IPS DF 4.7 (cell line): ENCODE measurements around the gene SIL1.

ENCODE experiments used
- DNase-seq: peaks from one replicate; pipeline ENCODE4 v3.0.0-alpha.2; 2013; ENCODE audit warnings: low spot score; ENCODE audit errors: extremely low read depth

The SIL1 gene

DNA sequence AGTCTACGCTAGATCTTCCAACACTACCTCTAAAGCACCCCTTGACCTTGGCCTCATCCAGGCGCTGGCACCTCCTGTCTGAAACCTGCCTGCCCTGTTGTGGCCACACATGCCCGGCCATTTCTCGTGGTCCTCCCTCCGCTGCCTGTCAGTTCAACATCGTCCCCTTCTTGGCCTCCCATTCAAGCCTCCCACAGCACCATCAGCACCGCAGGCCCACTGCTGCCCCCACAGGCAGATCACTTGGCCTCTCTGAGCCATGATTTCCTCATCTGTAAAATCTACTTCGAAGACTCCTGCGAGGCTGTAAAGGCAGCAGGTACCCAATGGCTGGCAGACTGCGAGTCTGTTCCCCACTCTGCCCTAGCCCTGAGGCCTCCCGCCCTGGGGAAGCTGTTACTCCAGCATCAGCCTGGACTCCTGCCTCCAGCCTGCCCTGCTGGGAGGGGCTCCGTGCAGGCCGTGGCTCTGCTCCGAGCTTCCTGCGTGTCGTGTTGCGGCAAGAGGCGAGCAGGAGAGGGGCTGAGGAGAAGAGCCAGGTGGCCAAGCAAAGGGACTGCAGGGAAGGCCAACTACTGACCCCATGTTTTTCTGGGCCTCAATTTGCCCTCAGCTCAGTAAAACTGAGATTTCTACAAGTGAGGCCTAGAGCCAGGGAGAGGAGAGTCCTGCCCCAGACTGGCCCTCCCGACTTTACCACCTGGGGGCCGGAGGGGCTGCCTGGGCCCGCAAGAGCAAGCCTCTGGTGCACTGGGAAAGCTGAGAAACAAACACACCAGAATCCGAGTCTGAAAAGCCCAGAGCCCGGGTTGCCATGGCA lies 252.5 kb downstream of the SIL1 start:
- no peak for DNase-seq

GRCh38 chr5:138944527-138945322 lies 253.4 kb downstream of the SIL1 start:
- DNase-seq, result no peak

- DNase-seq, result no peak
Observed at GRCh38 chr5:138943599-138944173, 254.5 kb downstream of the SIL1 start.

GRCh38 chr5:138942861-138943260 lies 255.3 kb downstream of the SIL1 start:
- no peak for DNase-seq

DNA sequence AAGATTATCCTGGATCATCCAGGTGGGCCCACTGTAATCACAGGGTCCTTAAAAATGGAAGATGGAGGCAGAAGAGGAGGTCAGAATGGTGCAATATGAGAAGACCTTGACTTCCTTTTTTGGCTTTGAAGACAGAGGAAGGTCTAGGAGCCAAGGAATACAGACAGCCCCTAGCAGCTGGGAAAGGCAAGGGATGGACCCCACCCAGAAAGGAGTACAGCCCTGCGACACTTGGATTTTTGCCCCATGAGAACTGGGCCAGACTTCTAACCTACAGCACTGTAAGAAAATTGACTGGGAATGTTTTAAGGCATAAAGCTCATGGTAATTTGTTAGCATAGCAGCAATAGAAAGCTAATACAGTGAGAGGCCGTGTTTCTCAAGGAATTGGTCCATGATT lies 256.1 kb downstream of the SIL1 start:
- DNase-seq, result no peak

DNA sequence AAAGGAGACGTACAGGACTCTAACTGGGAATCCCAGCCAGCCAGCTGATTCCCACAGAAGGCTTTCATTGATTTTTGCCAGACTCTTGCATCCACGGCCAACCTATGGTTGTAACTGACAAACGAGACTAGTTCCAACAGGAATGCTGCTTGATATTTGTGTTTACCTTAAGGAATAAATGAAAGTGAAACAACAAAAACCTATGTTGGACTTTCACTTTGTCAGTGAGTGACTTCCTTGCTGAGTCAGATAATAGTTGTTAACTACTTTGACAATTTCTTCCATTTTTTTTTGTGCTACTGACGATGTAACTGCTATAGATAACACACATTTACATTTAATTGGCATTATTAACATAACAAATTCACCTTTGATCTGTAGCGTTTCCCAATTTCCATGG lies 259.6 kb downstream of the SIL1 start:
- DNase-seq, result no peak

DNA sequence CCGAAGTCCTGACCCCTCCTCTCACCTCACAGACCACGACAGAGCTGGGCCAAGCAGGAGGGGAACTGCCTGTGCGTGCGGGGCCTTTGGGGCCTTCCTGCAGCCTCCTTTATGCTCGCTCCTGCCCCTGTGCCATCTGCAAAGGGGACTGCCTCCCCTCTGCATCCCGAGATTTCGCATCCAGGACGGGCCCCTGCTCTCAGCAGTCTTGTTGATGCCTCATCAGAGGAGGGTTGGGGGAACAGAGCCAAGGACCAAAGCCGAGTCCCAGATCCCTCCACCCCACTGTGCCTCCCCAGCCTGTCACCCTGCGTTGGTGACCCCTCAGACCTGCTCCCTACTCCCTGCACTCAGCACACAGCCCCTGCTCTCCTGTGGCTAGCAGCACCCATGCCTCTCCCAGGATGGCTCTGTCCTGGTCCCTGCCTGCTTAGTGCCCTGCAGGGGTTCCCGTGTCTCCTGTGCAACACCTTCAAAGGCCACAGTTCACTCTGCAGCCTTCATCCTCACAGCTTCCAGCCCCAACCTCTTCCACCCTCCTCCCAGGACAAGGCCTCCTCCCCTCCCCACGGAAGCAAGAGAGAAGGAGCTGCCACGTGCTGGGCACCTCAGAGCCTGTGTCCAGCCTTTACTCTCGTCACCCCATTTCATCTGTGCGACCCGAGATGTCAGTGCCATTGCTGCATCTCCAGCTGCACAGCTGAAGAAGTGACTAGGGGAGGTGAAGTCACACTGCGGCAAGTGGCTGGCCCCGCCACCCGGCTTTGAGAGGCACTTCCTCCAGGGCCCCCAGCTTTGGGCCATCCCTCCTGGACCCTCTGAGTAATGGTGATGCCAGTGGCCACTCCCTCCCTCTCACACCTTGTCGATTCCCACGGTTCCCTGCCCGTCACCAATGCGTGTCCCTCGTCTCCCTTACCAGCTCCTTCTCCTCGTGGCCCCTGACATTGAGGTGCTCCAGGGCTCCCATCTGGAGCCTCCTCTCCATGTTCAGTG lies 260.5 kb downstream of the SIL1 start:
- no peak for DNase-seq

DNA sequence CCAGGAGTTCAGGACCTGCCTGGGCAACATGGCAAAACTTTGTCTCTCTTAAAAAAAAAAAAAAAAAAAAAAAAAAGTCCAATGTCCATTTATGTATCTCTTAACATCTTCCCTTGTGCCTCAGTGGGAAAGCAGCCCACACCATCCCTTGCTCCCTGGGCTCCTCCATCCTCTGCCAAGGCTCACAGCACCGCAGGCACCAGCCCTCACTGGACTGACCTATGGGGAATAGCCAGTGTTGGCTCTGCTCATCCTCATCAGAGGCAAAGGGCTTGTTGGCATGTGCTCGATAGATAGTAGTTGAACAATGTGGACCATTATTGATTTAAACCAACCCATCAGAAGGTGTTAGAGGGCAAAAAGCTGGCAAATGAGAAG lies 261.2 kb downstream of the SIL1 start:
- DNase-seq, result no peak

- no peak for DNase-seq
Observed at GRCh38 chr5:138936225-138936967, 261.8 kb downstream of the SIL1 start.

GRCh38 chr5:138935466-138935865 lies 262.7 kb downstream of the SIL1 start:
- DNase-seq, result no peak

GRCh38 chr5:138934971-138935370 lies 263.2 kb downstream of the SIL1 start:
- no peak for DNase-seq

GRCh38 chr5:138933522-138934290 lies 264.5 kb downstream of the SIL1 start:
- no peak for DNase-seq

GRCh38 chr5:138932171-138932810 lies 265.9 kb downstream of the SIL1 start:
- no peak for DNase-seq

DNA sequence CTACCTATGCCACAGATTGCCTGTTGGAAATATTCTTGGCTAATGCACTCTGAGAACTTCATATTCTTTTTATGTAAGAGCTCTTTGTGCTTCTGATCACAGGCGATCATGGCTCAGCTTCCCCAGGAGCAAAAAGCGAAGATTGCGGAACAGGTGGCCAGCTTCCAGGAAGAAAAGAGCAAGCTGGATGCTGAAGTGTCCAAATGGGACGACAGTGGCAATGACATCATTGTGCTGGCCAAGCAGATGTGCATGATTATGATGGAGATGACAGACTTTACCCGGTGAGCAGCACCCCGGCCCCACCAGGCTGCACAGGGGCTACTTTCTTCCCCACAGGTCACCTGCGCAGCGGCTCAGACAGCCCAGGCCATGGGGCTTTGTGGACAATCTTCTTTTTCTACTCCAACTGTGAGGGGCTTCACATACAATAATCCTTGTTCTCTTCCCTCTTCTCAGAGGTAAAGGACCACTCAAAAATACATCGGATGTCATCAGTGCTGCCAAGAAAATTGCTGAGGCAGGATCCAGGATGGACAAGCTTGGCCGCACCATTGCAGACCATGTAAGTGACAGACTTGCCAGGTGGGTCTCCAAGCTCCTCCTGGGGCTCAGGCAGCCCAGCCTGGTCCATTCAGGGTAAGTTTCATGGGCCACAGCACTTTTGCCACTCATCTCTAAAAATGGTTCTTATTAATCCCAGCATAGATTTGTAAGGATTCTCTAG lies 267.6 kb downstream of the SIL1 start:
- DNase-seq, result no peak

DNA sequence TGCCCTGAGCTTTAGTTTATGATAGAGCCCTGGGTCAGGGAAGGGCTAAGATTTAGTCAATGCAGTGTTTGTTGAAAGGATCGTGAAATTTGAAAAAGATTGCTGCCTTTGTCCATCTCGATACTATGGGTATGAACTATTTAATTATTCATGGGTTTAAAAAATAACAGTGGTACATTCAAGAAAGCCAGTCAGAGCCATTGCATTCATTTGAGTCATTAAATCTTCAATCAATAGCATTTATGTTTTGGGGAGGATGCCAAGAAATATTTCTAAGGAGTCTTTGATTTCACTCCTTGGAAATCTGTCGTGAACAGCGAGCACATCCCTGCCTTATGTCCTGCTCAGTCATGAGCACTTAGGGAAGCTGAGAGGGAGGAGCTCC lies 268.6 kb downstream of the SIL1 start:
- DNase-seq, result no peak

- DNase-seq, result no peak
Observed at GRCh38 chr5:138927979-138928378, 270.2 kb downstream of the SIL1 start.

GRCh38 chr5:138927544-138927943 lies 270.6 kb downstream of the SIL1 start:
- DNase-seq, result no peak

DNA sequence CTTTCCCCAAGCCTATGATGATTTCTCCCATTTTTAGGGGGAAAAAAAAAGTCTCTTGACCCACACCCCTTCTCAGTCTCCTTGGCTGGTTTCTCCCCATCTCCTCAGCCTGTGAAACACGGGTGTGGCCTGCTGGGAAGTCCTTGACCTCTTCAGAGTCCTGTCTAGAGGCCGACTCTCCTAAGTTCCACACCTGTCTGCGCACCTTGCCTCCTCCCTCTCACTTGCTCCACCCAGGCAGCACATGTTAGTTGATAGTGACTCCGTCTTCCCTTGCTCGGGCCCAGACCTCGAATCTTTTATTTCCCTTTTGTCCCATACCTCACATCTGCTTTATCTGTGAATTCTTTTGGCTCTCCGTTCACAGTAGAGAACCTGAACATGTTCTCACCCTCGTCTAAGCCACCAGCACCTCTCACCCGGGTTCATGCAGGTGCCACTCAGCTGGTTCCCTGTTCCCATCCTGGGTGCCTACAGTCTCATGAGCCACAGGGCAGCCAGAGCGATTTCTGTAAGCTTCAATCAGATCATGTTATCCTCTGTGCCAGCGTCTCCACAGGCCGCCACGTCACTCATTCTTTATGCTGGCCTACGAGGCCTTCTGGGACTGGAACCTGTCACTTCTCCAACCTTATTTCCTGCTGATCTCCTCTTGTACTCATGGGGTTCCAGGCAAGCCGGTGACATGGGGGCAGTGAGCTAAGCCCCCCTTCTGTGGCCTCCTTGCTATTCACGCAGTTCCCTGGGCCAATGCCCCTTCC lies 271.3 kb downstream of the SIL1 start:
- DNase-seq, result no peak
